ENCODE results near the gene REEP3.

GRCh38 chr10:63646491-63646890 lies 125.3 kb downstream of the REEP3 start:
- TF ChIP-seq, protein P1, sequence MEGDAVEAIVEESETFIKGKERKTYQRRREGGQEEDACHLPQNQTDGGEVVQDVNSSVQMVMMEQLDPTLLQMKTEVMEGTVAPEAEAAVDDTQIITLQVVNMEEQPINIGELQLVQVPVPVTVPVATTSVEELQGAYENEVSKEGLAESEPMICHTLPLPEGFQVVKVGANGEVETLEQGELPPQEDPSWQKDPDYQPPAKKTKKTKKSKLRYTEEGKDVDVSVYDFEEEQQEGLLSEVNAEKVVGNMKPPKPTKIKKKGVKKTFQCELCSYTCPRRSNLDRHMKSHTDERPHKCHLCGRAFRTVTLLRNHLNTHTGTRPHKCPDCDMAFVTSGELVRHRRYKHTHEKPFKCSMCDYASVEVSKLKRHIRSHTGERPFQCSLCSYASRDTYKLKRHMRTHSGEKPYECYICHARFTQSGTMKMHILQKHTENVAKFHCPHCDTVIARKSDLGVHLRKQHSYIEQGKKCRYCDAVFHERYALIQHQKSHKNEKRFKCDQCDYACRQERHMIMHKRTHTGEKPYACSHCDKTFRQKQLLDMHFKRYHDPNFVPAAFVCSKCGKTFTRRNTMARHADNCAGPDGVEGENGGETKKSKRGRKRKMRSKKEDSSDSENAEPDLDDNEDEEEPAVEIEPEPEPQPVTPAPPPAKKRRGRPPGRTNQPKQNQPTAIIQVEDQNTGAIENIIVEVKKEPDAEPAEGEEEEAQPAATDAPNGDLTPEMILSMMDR (IDR thresholded peaks at IDR 0.05): no peak
- TF ChIP-seq EZH2 (IDR thresholded peaks at IDR 0.05; ENCODE audit: borderline replicate concordance, insufficient read depth, low read depth, low read length, poor library complexity, severe bottlenecking): no peak

All from B cell (primary cell).